ENCODE data around the gene TACSTD2. TPM values are rescaled to one million over a fixed set of nuclear protein-coding genes. Genes with fewer than 3 reads are reported as not detected.
"Not testable (repeated sequence)": the region's sequence is repeated elsewhere in the genome, so short reads cannot be mapped to it uniquely, and the experiment has no call there.

Gene TACSTD2
- total and polyA plus RNA-seq, 2 donors, result 40.6 to 89.6 TPM

- no peaks in the 10 kb centered on the region for H3K36me3 ChIP-seq (ENCODE audit: insufficient read depth)
- peaks cover 2% of the 10 kb centered on the region for H3K4me1 ChIP-seq (ENCODE audit: insufficient read depth)
- H3K4me3 ChIP-seq (ENCODE audit: low read depth, low read length), result no peak overlapping the region
- DNase-seq (ENCODE audit: extremely low spot score), result no peak
- 62% methylated on average over 3 of the region's 3 CpGs for WGBS
- H3K27ac ChIP-seq (ENCODE audit: low read depth), result no peak overlapping the region
Measured at GRCh38 chr1:58538821-58539220, 38.2 kb downstream of the TACSTD2 start.

- H3K4me1 ChIP-seq (ENCODE audit: insufficient read depth); H3K4me3 ChIP-seq (ENCODE audit: low read depth, low read length); DNase-seq (ENCODE audit: extremely low spot score); H3K27ac ChIP-seq (ENCODE audit: low read depth); H3K36me3 ChIP-seq (ENCODE audit: insufficient read depth): not testable (repeated sequence)
- 93% methylated on average over 1 of the region's 1 CpG for WGBS
Measured at GRCh38 chr1:58531842-58532241, 45.2 kb downstream of the TACSTD2 start.

- no peak overlapping the region for H3K27ac ChIP-seq (ENCODE audit: low read depth)
- no peak overlapping the region for H3K4me3 ChIP-seq (ENCODE audit: low read depth, low read length)
- H3K4me1 ChIP-seq (ENCODE audit: insufficient read depth), result no peaks in the 10 kb centered on the region
- 99% methylated on average over 1 of the region's 1 CpG for WGBS
- DNase-seq (ENCODE audit: extremely low spot score), result no peak
- peaks cover 2% of the 10 kb centered on the region for H3K36me3 ChIP-seq (ENCODE audit: insufficient read depth)
Measured at GRCh38 chr1:58529284-58529683, 47.8 kb downstream of the TACSTD2 start.

- no peak for DNase-seq (ENCODE audit: extremely low spot score)
- no peak overlapping the region for H3K27ac ChIP-seq (ENCODE audit: low read depth)
- peaks cover 2% of the 10 kb centered on the region for H3K36me3 ChIP-seq (ENCODE audit: insufficient read depth)
- WGBS, result 73% methylated on average over 3 of the region's 3 CpGs
- H3K4me1 ChIP-seq (ENCODE audit: insufficient read depth), result no peaks in the 10 kb centered on the region
- no peak overlapping the region for H3K4me3 ChIP-seq (ENCODE audit: low read depth, low read length)
Measured at GRCh38 chr1:58528518-58528917, 48.5 kb downstream of the TACSTD2 start.

Other genes starting within 250 kb of the TACSTD2 start
- gene OMA1, start 30.5 kb downstream of the TACSTD2 start, total RNA-seq, result 57.8 TPM
- gene OMA1, start 30.5 kb downstream of the TACSTD2 start, polyA plus RNA-seq, result 16.9 TPM
- 84.9 TPM for gene MYSM1, start 122.8 kb upstream of the TACSTD2 start, total RNA-seq
- gene MYSM1, start 122.8 kb upstream of the TACSTD2 start, polyA plus RNA-seq, result 8.8 TPM
- gene JUN, start 206.8 kb upstream of the TACSTD2 start, total RNA-seq, result 114 TPM
- 615 TPM for gene JUN, start 206.8 kb upstream of the TACSTD2 start, polyA plus RNA-seq